GM23338 (cell line): Measurements from ENCODE around the gene NRIP1. TPM values are rescaled to one million over a fixed set of nuclear protein-coding genes. Genes with fewer than 3 reads are reported as not detected.

Experiments
- ATAC-seq: fragments of 200-7000 bp; cut with Tn5 transposase; 3 replicates; pipeline ENCODE4 v1.9.1; 2020
- DNase-seq: peaks from one replicate; pipeline ENCODE4 v3.0.0-alpha.2; 2015; ENCODE audit warnings: low spot score
- H2AFZ ChIP-seq: fragments of 200-600 bp; sonication (generic); 2 replicates; pipeline ENCODE4 v1.8.0; 2016; ENCODE audit warnings: antibody characterized with exemption, mild to moderate bottlenecking, moderate library complexity
- H3F3A ChIP-seq: fragments of 200-600 bp; sonication (generic); replicated peaks from 2 replicates; pipeline ENCODE4 v1.8.0; 2017; ENCODE audit warnings: antibody characterized with exemption, mixed run types, low read depth
- H3K27ac ChIP-seq: fragments of 200-600 bp; sonication (generic); 2 replicates; pipeline ENCODE4 v1.6.1; 2016; ENCODE audit warnings: low read depth
- H3K27me3 ChIP-seq: fragments of 200-600 bp; sonication (generic); 2 replicates; pipeline ENCODE4 v1.8.0; 2016; ENCODE audit warnings: mild to moderate bottlenecking, mixed run types, moderate library complexity; ENCODE audit not compliant: insufficient read depth
- H3K36me3 ChIP-seq: fragments of 200-600 bp; sonication (generic); 2 replicates; pipeline ENCODE4 v1.8.0; 2016; ENCODE audit warnings: mild to moderate bottlenecking; ENCODE audit not compliant: insufficient read depth
- H3K4me1 ChIP-seq: fragments of 200-600 bp; sonication (generic); 2 replicates; pipeline ENCODE4 v1.8.0; 2016; ENCODE audit warnings: mild to moderate bottlenecking, moderate library complexity; ENCODE audit not compliant: insufficient read depth
- H3K4me2 ChIP-seq: fragments of 200-600 bp; sonication (generic); 2 replicates; pipeline ENCODE4 v1.7.1; 2017; ENCODE audit warnings: mixed run types
- H3K4me3 ChIP-seq: fragments of 200-600 bp; sonication (generic); 2 replicates; pipeline ENCODE4 v1.6.1; 2016; ENCODE audit warnings: mixed run types
- H3K79me2 ChIP-seq: fragments of 200-600 bp; sonication (generic); replicated peaks from 2 replicates; pipeline ENCODE4 v1.8.0; 2017; ENCODE audit warnings: mild to moderate bottlenecking; ENCODE audit not compliant: insufficient read depth
- H3K9me2 ChIP-seq: fragments of 200-600 bp; sonication (generic); 2 replicates; pipeline ENCODE4 v1.8.0; 2017; ENCODE audit not compliant: insufficient read depth
- H4K20me1 ChIP-seq: fragments of 200-600 bp; sonication (generic); replicated peaks from 2 replicates; pipeline ENCODE4 v1.8.0; 2017; ENCODE audit warnings: mild to moderate bottlenecking; ENCODE audit not compliant: insufficient read depth
- H3K27ac Mint-ChIP-seq: 2 replicates; pipeline ENCODE4 v1.8.0; 2020; ENCODE audit warnings: inconsistent platforms, mild to moderate bottlenecking, moderate library complexity, mixed read lengths
- H3K27me3 Mint-ChIP-seq: 3 replicates; pipeline ENCODE4 v1.8.0; 2022; ENCODE audit warnings: low read depth, mild to moderate bottlenecking, moderate library complexity, mixed read lengths, inconsistent platforms; ENCODE audit not compliant: insufficient read depth, poor library complexity
- H3K36me3 Mint-ChIP-seq: 3 replicates; pipeline ENCODE4 v1.8.0; 2021; ENCODE audit warnings: low read depth, mild to moderate bottlenecking, inconsistent platforms, moderate library complexity, mixed read lengths
- H3K4me1 Mint-ChIP-seq: 3 replicates; pipeline ENCODE4 v1.8.0; 2020; ENCODE audit warnings: mild to moderate bottlenecking, inconsistent platforms, mixed read lengths
- H3K4me3 Mint-ChIP-seq: 3 replicates; pipeline ENCODE4 v1.8.0; 2021; ENCODE audit warnings: moderate library complexity, mild to moderate bottlenecking, inconsistent platforms, mixed read lengths
- H3K9me3 Mint-ChIP-seq: 3 replicates; pipeline ENCODE4 v1.8.0; 2020; ENCODE audit warnings: moderate library complexity, mild to moderate bottlenecking, inconsistent platforms, mixed read lengths
- EZH2phosphoT487 ChIP-seq: fragments of 200-600 bp; sonication (generic); IDR thresholded peaks from one replicate; pipeline ENCODE4 v1.8.1; 2018; ENCODE audit warnings: antibody characterized with exemption; ENCODE audit not compliant: unreplicated experiment
- JUNB ChIP-seq: IDR thresholded peaks from one replicate; pipeline ENCODE4 v1.6.1; 2016; ENCODE audit warnings: antibody characterized with exemption; ENCODE audit not compliant: unreplicated experiment
- NANOG ChIP-seq: IDR thresholded peaks from 2 replicates; pipeline ENCODE4 v1.6.1; 2016; ENCODE audit warnings: antibody characterized with exemption, borderline replicate concordance
- ZNF114 ChIP-seq: fragments of 250-450 bp; sonication (Bioruptor Pico); IDR thresholded peaks from 2 replicates; pipeline ENCODE4 v1.5.0; 2020; ENCODE audit warnings: mild to moderate bottlenecking, moderate library complexity
- polyA plus RNA-seq: library from polyadenylated mRNA; unstranded; fragments of >200 nt; fragmentation: Nextera tagmentation; extraction: Ambion mirVana; gene quantifications from 2 replicates; pipeline ENCODE4 v1.2.1, GENCODE V29; 2016
- total RNA-seq: library from RNA; depleted of rRNA; stranded (reverse); fragments of >200 nt; shearing (Covaris generic); gene quantifications from 2 replicates; pipeline ENCODE4 v1.2.3, GENCODE V29; 2014
- TF ChIP-seq, protein P1 (sequence below): IDR thresholded peaks from one replicate; pipeline ENCODE4 v1.6.1; 2018; ENCODE audit warnings: antibody characterized with exemption; ENCODE audit not compliant: unreplicated experiment
- TF ChIP-seq, protein P2 (sequence below): fragments of 250-450 bp; sonication (Bioruptor Pico); IDR thresholded peaks from 2 replicates; pipeline ENCODE4 v1.5.0; 2020; ENCODE audit warnings: mild to moderate bottlenecking, moderate library complexity
- TF ChIP-seq, protein P3 (sequence below): IDR thresholded peaks from 2 replicates; pipeline ENCODE4 v1.6.1; 2016; ENCODE audit warnings: antibody characterized with exemption

NRIP1 gene
- total and polyA plus RNA-seq, 2 experiments from 2014 or later = 3.0 to 9.0 TPM

DNA sequence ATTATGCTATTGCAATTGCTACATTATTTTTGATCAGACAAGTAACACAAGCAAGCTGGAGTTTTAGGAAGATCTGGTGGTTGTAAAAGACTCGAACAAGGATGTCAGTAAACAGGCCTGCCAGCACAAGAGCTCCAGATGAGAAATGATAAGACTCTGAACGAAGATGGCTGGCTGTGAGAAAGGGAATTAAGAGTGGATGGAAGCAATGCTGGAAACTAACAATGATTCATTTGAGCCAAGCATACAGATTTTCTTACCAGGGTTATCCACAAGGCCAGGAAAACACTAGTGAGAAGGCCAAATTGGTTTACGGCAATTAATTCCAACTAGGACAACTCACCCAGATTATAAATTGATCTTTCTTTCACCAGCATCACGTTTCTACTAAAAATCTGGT, 54.2 kb downstream of the NRIP1 start:
- Mint-ChIP-seq H3K4me3 (no peak overlapping the region), H3K27ac (no peak overlapping the region), H3K9me3 (no peaks in the 10 kb centered on the region), H3K4me1 (peaks cover 19% of the 10 kb centered on the region), H3K27me3 (no peaks in the 10 kb centered on the region), H3K36me3 (no peaks in the 10 kb centered on the region; the same call in 2 of the 3 replicates)
- no peaks in the 10 kb centered on the region; the same call in 1 of the 2 replicates for H3K79me2 ChIP-seq
- H3K4me2 ChIP-seq = no peak overlapping the region
- no peaks in the 10 kb centered on the region for H3K9me2 ChIP-seq
- no peaks in the 10 kb centered on the region for H4K20me1 ChIP-seq
- H3K4me1 ChIP-seq = peaks cover 12% of the 10 kb centered on the region
- no peaks in the 10 kb centered on the region for H3K27me3 ChIP-seq
- H2AFZ ChIP-seq = no peak overlapping the region
- H3K36me3 ChIP-seq = no peaks in the 10 kb centered on the region
- no peak for TF ChIP-seq JUNB
- TF ChIP-seq EZH2phosphoT487 = no peak
- TF ChIP-seq, protein P1, sequence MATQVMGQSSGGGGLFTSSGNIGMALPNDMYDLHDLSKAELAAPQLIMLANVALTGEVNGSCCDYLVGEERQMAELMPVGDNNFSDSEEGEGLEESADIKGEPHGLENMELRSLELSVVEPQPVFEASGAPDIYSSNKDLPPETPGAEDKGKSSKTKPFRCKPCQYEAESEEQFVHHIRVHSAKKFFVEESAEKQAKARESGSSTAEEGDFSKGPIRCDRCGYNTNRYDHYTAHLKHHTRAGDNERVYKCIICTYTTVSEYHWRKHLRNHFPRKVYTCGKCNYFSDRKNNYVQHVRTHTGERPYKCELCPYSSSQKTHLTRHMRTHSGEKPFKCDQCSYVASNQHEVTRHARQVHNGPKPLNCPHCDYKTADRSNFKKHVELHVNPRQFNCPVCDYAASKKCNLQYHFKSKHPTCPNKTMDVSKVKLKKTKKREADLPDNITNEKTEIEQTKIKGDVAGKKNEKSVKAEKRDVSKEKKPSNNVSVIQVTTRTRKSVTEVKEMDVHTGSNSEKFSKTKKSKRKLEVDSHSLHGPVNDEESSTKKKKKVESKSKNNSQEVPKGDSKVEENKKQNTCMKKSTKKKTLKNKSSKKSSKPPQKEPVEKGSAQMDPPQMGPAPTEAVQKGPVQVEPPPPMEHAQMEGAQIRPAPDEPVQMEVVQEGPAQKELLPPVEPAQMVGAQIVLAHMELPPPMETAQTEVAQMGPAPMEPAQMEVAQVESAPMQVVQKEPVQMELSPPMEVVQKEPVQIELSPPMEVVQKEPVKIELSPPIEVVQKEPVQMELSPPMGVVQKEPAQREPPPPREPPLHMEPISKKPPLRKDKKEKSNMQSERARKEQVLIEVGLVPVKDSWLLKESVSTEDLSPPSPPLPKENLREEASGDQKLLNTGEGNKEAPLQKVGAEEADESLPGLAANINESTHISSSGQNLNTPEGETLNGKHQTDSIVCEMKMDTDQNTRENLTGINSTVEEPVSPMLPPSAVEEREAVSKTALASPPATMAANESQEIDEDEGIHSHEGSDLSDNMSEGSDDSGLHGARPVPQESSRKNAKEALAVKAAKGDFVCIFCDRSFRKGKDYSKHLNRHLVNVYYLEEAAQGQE = no peak
- TF ChIP-seq, protein P2, sequence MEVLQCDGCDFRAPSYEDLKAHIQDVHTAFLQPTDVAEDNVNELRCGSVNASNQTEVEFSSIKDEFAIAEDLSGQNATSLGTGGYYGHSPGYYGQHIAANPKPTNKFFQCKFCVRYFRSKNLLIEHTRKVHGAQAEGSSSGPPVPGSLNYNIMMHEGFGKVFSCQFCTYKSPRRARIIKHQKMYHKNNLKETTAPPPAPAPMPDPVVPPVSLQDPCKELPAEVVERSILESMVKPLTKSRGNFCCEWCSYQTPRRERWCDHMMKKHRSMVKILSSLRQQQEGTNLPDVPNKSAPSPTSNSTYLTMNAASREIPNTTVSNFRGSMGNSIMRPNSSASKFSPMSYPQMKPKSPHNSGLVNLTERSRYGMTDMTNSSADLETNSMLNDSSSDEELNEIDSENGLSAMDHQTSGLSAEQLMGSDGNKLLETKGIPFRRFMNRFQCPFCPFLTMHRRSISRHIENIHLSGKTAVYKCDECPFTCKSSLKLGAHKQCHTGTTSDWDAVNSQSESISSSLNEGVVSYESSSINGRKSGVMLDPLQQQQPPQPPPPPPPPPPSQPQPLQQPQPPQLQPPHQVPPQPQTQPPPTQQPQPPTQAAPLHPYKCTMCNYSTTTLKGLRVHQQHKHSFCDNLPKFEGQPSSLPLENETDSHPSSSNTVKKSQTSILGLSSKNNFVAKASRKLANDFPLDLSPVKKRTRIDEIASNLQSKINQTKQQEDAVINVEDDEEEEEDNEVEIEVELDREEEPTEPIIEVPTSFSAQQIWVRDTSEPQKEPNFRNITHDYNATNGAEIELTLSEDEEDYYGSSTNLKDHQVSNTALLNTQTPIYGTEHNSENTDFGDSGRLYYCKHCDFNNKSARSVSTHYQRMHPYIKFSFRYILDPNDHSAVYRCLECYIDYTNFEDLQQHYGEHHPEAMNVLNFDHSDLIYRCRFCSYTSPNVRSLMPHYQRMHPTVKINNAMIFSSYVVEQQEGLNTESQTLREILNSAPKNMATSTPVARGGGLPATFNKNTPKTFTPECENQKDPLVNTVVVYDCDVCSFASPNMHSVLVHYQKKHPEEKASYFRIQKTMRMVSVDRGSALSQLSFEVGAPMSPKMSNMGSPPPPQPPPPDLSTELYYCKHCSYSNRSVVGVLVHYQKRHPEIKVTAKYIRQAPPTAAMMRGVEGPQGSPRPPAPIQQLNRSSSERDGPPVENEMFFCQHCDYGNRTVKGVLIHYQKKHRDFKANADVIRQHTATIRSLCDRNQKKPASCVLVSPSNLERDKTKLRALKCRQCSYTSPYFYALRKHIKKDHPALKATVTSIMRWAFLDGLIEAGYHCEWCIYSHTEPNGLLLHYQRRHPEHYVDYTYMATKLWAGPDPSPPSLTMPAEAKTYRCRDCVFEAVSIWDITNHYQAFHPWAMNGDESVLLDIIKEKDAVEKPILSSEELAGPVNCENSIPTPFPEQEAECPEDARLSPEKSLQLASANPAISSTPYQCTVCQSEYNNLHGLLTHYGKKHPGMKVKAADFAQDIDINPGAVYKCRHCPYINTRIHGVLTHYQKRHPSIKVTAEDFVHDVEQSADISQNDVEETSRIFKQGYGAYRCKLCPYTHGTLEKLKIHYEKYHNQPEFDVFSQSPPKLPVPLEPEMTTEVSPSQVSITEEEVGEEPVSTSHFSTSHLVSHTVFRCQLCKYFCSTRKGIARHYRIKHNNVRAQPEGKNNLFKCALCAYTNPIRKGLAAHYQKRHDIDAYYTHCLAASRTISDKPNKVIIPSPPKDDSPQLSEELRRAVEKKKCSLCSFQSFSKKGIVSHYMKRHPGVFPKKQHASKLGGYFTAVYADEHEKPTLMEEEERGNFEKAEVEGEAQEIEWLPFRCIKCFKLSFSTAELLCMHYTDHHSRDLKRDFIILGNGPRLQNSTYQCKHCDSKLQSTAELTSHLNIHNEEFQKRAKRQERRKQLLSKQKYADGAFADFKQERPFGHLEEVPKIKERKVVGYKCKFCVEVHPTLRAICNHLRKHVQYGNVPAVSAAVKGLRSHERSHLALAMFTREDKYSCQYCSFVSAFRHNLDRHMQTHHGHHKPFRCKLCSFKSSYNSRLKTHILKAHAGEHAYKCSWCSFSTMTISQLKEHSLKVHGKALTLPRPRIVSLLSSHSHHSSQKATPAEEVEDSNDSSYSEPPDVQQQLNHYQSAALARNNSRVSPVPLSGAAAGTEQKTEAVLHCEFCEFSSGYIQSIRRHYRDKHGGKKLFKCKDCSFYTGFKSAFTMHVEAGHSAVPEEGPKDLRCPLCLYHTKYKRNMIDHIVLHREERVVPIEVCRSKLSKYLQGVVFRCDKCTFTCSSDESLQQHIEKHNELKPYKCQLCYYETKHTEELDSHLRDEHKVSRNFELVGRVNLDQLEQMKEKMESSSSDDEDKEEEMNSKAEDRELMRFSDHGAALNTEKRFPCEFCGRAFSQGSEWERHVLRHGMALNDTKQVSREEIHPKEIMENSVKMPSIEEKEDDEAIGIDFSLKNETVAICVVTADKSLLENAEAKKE (CRISPR knock-in tag) = no peak
- TF ChIP-seq ZNF114 (CRISPR knock-in tag) = no peak
- TF ChIP-seq, protein P3, sequence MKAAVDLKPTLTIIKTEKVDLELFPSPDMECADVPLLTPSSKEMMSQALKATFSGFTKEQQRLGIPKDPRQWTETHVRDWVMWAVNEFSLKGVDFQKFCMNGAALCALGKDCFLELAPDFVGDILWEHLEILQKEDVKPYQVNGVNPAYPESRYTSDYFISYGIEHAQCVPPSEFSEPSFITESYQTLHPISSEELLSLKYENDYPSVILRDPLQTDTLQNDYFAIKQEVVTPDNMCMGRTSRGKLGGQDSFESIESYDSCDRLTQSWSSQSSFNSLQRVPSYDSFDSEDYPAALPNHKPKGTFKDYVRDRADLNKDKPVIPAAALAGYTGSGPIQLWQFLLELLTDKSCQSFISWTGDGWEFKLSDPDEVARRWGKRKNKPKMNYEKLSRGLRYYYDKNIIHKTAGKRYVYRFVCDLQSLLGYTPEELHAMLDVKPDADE = no peak
- no peak for TF ChIP-seq NANOG
- H3F3A ChIP-seq = no peaks in the 10 kb centered on the region
- DNase-seq (no peak), ATAC-seq (no peak)
- no peak overlapping the region for H3K27ac ChIP-seq
- H3K4me3 ChIP-seq = no peak overlapping the region
